WTC11 (cell line): ENCODE measurements around the gene HGS.

Experiments
- CREM ChIP-seq: sonication (generic); formaldehyde crosslinking; IDR thresholded peaks from 2 replicates; pipeline ENCODE4 v1.8.1; 2022; ENCODE audit warnings: mild to moderate bottlenecking, missing genetic modification reagents, moderate library complexity
- FOXK1 ChIP-seq: sonication (generic); formaldehyde crosslinking; IDR thresholded peaks from 2 replicates; pipeline ENCODE4 v1.8.0; 2022; ENCODE audit warnings: mild to moderate bottlenecking, moderate library complexity, missing genetic modification reagents
- NR1H2 ChIP-seq: sonication (generic); formaldehyde crosslinking; IDR thresholded peaks from 2 replicates; pipeline ENCODE4 v1.9.0; 2021; ENCODE audit warnings: mild to moderate bottlenecking, moderate library complexity, missing genetic modification reagents
- PRRX2 ChIP-seq: fragments of 250-450 bp; sonication (Bioruptor Pico); IDR thresholded peaks from 2 replicates; pipeline ENCODE4 v1.8.0; 2021; ENCODE audit warnings: mild to moderate bottlenecking
- SMAD4 ChIP-seq: sonication (generic); formaldehyde crosslinking; IDR thresholded peaks from 2 replicates; pipeline ENCODE4 v1.8.0; 2022; ENCODE audit warnings: mild to moderate bottlenecking, missing genetic modification reagents
- TEAD4 ChIP-seq: sonication (generic); formaldehyde crosslinking; IDR thresholded peaks from 2 replicates; pipeline ENCODE4 v1.8.0; 2022; ENCODE audit warnings: mild to moderate bottlenecking, missing genetic modification reagents
- ZNF263 ChIP-seq: sonication (generic); formaldehyde crosslinking; IDR thresholded peaks from 2 replicates; pipeline ENCODE4 v1.8.1; 2022; ENCODE audit warnings: low read depth, mild to moderate bottlenecking, moderate library complexity, missing genetic modification reagents
- ZNF671 ChIP-seq: fragments of 250-450 bp; sonication (Bioruptor Pico); IDR thresholded peaks from 2 replicates; pipeline ENCODE4 v1.8.0; 2021; ENCODE audit warnings: mild to moderate bottlenecking
- TF ChIP-seq, protein P1 (sequence below): fragments of 200-600 bp; IDR thresholded peaks from 2 replicates; pipeline ENCODE4 v1.8.0; 2022; ENCODE audit warnings: antibody characterized with exemption
- TF ChIP-seq, protein P2 (sequence below): sonication (generic); formaldehyde crosslinking; conservative IDR thresholded peaks from 2 replicates; pipeline ENCODE4 v1.8.1; 2022; ENCODE audit warnings: mild to moderate bottlenecking, missing genetic modification reagents
- TF ChIP-seq, protein P3 (sequence below): sonication (generic); formaldehyde crosslinking; IDR thresholded peaks from 2 replicates; pipeline ENCODE4 v1.8.0; 2022; ENCODE audit warnings: mild to moderate bottlenecking, missing genetic modification reagents
- TF ChIP-seq, protein P4 (sequence below): sonication (generic); formaldehyde crosslinking; IDR thresholded peaks from 2 replicates; pipeline ENCODE4 v1.8.0; 2022; ENCODE audit warnings: mild to moderate bottlenecking, missing genetic modification reagents

DNA sequence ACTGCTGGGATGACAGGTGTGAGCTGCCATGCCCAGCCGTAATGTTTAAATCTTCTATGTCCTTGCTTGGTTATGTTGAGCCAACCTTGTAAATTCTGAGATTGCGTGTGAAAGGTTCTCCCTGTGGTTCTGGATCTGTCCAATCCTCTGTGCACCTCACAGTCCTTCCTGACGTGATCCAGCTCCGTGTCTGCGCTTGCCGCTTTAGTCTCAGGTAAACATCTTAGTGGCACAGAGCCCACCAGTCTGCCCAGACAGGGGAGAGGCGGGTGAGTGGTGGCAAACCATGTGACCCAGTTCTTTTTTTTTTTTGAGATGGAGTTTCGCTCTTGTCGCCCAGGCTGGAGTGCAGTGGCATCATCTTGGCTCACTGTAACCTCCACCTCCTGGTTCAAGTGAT, 42.2 kb downstream of the HGS start:
- TF ChIP-seq FOXK1 (CRISPR knock-in tag) (no peak), PRRX2 (no peak), SMAD4 (CRISPR knock-in tag) (no peak), NR1H2 (no peak), TEAD4 (no peak), ZNF263 (CRISPR knock-in tag) (no peak), CREM (CRISPR knock-in tag) (no peak), ZNF671 (CRISPR knock-in tag) (no peak)
- TF ChIP-seq, protein P1, sequence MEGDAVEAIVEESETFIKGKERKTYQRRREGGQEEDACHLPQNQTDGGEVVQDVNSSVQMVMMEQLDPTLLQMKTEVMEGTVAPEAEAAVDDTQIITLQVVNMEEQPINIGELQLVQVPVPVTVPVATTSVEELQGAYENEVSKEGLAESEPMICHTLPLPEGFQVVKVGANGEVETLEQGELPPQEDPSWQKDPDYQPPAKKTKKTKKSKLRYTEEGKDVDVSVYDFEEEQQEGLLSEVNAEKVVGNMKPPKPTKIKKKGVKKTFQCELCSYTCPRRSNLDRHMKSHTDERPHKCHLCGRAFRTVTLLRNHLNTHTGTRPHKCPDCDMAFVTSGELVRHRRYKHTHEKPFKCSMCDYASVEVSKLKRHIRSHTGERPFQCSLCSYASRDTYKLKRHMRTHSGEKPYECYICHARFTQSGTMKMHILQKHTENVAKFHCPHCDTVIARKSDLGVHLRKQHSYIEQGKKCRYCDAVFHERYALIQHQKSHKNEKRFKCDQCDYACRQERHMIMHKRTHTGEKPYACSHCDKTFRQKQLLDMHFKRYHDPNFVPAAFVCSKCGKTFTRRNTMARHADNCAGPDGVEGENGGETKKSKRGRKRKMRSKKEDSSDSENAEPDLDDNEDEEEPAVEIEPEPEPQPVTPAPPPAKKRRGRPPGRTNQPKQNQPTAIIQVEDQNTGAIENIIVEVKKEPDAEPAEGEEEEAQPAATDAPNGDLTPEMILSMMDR, result no peak
- TF ChIP-seq, protein P2, sequence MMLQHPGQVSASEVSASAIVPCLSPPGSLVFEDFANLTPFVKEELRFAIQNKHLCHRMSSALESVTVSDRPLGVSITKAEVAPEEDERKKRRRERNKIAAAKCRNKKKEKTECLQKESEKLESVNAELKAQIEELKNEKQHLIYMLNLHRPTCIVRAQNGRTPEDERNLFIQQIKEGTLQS, result no peak
- TF ChIP-seq, protein P3, sequence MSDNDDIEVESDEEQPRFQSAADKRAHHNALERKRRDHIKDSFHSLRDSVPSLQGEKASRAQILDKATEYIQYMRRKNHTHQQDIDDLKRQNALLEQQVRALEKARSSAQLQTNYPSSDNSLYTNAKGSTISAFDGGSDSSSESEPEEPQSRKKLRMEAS (CRISPR knock-in tag), result no peak
- TF ChIP-seq, protein P4, sequence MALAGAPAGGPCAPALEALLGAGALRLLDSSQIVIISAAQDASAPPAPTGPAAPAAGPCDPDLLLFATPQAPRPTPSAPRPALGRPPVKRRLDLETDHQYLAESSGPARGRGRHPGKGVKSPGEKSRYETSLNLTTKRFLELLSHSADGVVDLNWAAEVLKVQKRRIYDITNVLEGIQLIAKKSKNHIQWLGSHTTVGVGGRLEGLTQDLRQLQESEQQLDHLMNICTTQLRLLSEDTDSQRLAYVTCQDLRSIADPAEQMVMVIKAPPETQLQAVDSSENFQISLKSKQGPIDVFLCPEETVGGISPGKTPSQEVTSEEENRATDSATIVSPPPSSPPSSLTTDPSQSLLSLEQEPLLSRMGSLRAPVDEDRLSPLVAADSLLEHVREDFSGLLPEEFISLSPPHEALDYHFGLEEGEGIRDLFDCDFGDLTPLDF (CRISPR knock-in tag), result no peak
